GF-D8 (cell line): ENCODE measurements around the gene CRISP2.
"Not testable (repeated sequence)": the region's sequence is repeated elsewhere in the genome, so short reads cannot be mapped to it uniquely, and the experiment has no call there.

Experiments
- DNase-seq: peaks from one replicate; lab custom pipeline; 2025; lab: John Stamatoyannopoulos, UW

Gene CRISP2, protein sequence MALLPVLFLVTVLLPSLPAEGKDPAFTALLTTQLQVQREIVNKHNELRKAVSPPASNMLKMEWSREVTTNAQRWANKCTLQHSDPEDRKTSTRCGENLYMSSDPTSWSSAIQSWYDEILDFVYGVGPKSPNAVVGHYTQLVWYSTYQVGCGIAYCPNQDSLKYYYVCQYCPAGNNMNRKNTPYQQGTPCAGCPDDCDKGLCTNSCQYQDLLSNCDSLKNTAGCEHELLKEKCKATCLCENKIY

DNA sequence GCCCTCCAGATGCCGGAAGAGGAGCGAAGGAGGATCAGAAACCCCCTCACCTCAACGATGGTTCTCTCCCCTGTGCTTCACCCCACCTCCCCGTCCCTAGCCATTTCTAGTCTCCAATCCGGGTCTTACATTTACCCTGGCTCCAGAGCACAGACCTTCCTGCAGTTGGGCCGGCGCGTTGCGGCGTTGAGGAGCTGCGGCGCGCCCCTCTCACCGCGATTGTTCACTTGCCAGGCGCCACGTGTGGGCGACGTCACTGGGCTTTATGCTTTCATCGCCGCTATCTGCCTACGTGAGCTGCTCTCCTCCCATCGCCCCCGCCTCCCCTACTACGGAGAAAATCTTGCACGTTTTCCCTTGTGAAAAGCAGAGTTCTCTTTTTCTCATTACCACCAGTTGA is at the start of gene CRISP2:
Gene CRISP2 (minus strand): TSS at position 198 of the 400 bp plus-strand sequence. CDS start 4,347 bp downstream, outside the sequence.
- DNase-seq: no peak

DNA sequence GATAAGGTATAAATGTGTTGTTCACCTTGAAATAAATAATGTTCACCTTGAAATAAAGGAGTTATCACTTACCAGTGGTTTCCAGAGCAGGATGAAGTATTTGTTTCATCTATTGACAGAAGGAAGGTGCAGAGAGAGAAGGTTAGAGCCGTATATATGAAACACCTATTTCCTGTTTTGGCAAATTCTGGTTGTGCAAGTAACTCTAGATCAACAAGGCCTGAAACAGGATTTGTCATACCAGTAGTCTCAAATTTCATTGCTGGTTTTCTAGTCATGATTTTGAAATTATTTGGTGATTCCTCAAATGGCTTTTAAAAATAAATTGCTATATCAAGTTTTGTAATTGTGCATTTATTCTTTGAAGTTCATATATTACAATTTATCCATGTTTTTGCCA is 30.9 kb upstream of the CRISP2 start, which contains the start of gene CRISP3:
Gene CRISP3 (minus strand): TSS at position 130 of the 400 bp plus-strand sequence. CDS start 21 bp downstream, at position 109.
- DNase-seq: no peak

DNA sequence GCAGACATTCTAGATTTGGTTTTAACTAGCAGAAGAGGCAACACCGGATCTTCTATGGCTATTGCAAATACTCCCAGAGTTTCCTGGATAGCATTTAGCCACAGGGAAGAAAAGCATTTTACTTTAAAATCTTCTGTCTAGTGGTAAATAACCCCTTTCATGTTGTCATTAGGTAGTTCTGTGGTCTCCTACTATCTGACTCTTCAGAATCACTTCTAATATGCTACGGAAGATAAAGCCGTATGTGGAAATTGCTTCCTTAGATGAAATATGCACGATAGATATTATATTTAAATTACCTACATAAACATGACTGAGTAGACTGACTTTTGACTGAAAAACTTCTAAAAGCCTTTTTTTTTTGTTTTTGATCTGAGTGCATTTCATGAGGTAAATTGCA is 30.1 kb upstream of the CRISP2 start:
- DNase-seq: no peak

DNA sequence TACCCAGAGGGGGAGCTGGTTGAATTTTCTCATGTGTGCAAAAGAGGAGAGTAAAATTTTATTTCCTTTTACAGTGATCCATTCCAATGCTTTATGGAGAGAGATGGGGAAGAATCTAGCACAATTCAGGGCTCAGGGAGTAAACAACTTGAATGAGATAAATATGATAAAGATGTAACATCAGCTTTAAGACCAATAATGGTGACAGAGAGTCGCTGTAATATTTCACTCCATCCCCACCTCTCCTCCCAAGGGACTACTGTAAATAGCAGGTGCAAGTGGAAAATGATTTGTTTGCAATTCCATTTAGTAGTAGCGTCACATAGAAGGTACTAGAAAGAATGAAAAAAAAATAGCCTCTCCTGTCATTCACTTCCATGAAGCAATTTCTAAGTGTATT is 26.1 kb upstream of the CRISP2 start:
- DNase-seq: no peak

DNA sequence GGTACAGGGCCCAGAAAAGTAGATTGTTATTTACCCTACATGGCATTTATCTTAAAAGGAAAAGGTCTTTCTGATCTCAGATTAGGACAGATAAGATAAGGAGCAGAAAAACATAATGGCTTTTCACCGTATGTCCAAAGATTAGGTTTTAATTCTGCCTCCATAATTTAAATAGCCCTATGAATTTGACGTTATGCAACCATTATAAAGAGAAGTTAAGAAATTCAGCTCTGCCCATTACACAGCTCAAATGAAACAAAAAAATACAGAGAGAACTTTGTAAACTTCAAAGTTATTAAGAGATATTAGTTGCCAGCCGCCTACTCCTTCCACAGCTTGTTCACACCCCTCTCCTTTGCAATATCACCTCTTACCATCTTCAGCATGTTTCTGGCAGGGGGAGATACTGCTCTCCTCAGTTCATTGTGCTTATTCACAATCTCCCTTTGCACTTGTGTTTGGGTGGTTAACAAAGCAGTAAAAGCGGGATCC is 22.7 kb upstream of the CRISP2 start:
- DNase-seq: no peak

DNA sequence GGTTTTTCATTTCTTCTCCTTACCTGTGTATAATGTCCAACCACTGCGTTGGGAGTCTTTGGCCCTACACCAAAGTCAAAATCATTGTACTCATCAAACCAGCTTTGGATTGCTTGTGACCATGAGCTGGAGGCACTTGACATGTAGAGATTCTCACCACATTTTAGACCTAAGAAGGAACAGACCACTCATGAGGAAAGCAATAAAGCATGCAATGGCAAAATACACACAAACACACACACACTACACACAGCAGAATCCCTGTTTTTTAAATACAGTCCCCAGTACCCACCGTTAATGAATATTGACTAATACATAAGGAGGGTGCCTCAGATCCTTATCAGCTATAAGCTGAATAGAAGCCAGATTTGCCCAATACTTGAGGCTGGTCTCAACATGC is 20.3 kb upstream of the CRISP2 start:
- DNase-seq: no peak

DNA sequence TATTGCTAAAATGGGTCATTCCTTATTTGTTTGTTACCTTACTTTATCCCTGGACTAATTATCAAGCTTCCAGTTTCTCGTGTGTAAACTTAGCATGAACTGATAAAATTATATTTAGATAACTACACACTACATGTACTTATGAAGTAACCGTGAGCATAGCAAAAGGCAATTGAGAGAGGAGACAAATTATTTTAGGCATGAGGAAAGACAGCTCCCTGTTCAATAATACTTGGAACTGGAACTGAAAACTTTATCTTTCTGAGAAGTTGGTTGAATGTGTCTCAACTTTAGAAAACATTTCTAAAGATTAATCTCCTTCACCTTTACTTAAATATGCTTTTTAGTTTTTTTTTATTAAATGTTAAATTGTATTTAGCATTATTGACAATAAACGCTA is 19.4 kb upstream of the CRISP2 start:
- no peak for DNase-seq

DNA sequence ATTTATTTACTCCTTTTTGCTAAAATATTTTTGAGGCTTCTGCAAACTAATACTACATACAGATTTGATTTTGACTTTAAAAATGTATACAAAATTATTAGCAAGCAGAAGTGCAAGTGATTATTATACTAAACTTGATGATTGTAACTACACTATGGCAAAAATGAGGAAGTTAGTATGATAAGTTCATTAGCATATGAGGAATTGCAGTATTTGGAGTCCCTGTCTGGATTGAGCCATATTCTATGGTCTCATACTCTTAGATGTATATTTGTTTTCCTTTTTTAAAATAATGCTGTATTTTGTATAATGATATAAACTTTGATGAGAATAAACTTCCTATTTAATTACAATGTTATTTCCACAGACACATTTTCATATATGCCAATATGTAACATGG is 16.9 kb upstream of the CRISP2 start:
- DNase-seq: no peak

DNA sequence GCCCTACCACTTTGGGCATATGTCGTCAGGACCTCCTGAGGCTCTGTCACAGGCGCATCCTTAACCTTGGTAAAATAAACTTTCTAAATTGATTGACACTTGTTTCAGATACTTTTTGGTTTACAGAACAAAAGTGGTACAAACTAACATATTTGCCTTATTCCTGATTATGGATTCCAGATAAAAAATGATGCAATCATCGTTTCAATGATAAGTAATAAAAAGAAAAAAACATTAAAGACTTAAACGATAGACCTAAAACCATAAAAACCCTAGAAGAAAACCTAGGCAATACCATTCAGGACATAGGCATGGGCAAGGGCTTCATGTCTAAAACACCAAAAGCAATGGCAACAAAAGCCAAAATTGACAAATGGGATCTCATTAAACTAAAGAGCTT is 10.6 kb upstream of the CRISP2 start:
- not testable (repeated sequence) for DNase-seq

DNA sequence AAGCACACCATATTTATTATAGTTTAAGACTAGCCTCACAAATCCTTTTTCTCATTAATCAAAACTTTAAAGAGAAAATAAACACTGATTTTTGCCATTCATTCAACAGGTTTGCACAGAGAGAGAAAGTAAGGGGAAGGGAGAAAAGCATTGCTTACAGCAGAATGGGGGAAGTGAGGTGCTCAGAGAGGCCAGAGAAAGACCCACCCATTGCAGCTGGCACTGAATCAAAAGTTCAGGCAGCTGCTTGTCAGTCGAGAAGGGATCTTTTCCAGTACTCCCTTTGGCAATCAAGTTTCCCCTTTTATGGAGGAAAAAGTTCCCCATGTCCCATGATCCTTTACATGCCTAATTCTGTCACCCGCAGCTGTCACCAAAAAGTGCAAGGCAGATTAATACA is 8.0 kb upstream of the CRISP2 start:
- DNase-seq: no peak

DNA sequence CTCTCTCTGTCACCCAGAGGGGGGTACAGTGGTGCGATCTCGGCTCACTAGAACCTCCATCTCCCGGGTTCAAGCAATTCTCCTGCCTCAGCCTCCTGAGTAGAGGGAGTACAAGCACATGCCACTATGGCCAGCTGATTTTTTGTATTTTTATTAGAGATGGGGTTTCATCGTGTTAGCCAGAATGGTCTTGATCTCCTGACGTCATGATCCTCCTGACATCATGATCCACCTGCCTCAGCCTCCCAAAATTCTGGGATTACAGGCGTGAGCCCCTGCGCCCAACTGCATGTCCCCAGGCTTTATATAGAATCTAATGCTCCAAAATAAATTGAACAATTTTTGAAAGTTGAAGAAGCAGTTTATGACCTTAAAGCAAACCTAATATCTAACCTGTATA is 7.0 kb upstream of the CRISP2 start:
- DNase-seq: no peak

DNA sequence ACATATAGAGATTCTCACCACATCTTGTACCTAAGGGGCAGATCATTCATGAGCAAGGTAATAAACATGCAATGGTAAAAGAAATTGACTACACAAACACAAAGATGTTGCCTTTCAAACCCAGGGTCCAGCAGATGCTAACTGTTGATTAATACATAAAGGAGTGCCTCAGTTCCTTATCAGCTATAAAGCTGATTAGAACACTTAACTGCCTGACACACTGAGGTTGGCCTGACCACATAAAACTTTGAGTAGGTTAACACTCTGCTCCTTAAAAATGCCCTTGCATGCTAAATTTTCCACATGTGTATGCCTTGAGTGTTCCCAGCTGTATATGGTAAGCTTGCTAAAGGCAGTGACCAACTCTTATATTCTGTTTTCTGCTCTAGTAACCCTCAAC is 14.9 kb downstream of the CRISP2 start:
- DNase-seq: no peak

DNA sequence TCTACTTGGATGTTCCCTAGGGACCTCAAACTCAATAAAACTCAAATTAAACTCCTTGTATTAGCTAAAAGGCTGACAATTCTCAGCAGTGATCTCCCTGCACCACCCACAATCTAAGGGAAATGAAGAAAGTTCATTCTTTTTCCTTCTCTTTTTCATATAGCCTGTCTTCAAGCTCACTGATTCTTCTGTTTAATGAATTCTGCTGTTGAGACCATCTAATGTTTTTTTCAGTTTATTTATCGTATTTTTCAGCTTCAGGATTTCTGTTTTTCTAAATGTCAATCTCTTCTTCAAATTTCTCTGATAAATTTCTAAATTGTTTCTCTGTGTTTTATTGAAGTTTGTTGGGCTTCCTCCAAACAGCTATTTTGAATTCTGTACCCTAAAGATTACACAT is 19.8 kb downstream of the CRISP2 start:
- no peak for DNase-seq

DNA sequence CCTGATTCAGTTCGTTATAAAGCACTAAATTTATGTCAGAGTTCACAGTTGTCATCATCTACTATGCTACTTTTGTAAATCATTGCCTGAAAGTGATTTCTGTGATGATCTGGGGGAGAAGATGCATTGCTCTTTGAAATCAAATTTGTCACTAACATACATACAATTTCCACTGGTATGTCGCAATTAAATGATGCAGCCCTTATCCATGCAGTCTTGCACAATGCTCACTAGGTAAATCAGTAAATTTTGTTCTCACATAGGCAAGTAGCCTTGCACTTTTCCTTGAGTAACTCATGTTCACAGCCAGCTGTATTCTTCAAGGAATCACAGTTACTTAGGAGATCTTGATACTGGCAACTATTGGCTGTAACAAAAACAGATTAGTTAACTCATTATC is 20.8 kb downstream of the CRISP2 start:
- no peak for DNase-seq

DNA sequence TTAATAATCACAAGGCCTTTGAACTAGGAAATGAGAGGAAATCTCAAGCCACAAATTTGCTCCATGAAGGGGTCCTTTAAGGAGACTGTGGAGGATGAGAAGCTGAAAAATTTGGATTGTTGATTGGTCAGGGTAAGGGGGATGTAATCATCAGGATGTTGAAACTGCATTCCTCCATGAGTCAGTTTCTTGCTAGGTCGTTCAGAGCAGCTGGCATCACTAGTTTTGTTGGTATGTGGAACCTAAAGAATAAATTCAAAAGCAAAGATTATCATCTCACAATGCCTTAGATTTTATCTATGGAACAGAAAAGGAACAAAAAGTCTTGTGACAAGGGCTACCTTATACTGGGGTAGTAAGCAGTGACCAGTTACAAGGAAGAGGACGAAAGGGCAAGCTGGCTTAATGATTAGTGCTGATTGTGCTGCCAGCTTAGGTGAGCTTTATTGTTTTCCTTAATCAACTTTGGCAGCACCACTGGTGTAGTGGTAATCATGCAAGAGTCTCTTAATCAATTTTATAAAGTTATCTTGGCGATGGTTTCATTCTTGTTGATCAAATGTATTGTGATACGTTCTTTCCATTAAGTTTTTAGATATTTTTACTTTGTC is 36.6 kb downstream of the CRISP2 start:
- DNase-seq: no peak

DNA sequence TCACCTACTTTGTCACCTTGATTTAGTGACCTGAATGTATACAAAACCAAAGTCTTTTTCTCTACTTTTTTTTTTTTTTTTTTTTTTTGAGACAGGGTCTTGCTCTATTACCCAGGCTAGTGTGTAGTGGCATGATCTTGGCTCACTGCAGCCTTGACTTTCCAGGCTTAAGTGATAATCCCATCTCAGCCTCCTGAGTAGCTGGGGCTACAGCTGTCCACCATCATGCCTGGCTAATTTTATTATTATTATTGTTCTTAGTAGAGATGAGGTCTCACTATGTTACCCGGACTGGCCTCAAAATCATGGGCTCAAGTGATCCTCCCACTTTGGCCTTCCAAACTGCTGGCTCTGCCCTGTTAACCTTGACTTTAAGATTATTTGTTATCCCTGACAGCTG is 37.5 kb downstream of the CRISP2 start:
- no peak for DNase-seq

DNA sequence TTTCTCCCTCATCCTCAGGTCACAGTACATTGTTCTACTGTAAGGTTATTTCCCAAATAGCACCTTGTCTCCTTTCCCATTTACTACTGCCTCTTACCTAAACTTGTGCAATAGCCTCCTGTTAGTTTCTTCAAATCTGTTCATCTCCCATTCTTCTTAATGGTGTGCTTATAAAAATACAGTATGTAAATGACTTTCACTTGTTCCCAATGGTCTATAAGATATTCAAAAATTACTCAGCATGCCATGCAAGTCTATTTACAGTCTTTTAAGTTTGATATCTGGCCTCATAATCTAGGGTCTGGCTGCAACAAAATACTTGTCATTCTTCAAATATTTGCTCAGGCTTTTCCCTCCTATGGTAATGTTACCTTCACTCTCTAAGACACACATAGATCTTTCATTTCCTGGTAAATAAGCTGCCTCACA is 45.2 kb downstream of the CRISP2 start:
- no peak for DNase-seq

DNA sequence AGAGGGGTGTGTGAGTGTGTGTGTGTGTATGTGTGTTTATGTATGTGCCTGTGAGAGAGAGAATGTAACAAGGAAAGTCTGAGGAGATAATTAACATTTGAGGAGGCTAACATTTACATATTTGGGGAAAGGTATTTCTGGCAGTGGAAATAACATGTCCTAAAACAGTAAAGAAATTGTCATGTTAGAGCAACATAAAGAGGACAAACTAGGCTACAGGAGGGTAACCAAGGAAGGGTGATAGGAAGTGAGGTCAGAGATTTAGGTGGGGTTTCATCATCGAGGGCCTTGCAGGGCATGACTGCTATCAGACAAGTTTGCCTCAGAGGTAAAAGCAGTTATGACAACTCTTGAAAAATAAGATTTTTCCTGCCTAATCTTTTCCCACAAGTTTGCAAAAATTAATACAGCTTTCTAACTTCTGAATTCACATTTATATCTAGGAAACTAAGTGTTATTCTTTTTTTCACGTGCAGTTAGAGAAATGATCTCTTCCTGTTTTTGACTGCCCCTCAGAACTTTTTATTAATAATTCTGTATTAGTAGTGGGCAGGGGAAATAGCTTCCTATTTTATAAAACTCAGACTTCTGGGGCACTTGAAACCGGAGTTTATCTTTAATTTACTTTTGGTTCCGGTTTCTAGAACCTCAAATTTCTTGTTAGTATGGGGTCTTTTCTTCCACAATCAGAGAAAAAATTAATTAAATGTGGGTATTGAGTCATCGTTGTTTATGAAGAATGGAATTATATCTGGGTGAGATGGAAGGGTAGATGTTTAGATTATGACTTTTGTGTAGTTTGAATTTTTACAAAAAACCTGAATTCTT is 46.2 kb downstream of the CRISP2 start:
- no peak for DNase-seq

DNA sequence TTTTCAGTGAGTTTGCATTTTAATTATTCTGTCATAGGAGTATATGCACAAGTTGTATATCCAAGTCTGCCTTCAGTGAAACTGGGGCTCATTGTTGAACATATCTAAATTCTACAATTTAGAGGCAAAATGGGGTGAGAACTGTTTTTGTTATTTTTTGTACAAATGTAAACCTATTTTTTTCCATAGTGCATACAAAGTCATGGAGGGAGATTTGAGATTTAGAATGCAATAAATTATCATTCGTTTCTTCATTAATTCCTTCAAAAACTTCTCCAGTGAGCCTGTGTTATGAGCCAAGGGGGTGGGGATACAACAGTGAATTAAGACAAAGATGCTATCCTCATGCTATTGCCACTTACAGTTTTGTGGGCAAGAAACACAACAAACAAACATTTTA is 46.9 kb downstream of the CRISP2 start:
- no peak for DNase-seq

DNA sequence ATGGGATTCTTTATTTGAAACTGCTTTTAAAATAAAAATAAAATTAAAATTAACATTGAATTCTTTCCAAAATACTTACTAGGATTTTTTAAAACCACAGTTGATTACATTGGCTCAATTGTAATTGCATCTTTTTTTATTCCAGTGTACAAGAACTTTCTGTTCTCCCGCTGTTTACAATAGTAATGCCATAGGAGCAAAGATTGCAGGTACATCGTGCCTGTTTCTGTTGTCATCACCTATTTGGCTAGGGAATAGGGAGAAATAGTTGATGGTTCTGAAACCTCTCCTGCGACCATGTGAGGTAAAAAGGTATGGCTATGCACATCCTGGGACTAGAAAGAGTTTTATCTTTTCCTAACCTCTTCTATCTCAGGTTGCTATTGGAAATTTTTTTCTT is 48.5 kb downstream of the CRISP2 start:
- no peak for DNase-seq

DNA sequence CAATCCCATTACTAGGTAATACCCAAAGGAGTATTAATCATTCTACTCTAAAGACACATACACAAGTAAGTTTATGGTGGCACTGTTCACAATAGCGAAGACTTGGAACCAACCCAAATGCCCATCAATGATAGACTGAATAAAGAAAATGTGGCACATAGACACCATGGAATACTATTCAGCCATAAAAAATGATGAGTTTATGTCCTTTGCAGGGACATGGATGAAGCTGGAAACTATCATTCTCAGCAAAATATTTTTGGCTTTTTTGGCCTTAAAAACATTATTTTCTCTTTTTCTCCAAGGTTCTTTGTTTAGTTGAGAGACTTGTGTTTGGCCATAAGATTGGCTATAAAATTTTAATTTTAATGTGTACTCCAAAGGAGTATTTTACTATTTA is 49.3 kb downstream of the CRISP2 start:
- not testable (repeated sequence) for DNase-seq

DNA sequence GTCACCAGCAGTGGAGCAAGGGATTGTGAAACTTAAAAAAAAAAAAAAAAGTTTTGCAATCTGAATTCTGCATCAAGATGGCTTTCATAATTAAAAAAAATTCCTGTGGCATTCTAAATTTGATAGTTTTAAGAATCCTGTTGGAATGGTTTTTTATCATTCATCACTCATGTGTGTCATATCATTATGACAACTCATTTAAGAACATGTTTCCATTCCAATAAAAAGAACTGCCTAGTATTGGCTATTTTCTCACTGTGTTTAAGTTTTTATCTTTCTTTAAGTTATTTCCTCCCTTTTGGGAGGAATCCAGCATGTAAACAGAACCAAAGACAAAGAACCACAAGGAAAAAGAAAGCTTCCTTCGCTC is 50.5 kb downstream of the CRISP2 start:
- no peak for DNase-seq
